Testis (tissue), 3 donors: ENCODE results near the gene INSIG2. TPM values are rescaled to one million over a fixed set of nuclear protein-coding genes. Genes with fewer than 3 reads are reported as not detected.

ENCODE experiments used
- DNase-seq: peaks from one replicate; pipeline ENCODE4 v3.0.0-alpha.2; 2019
- H3K27ac ChIP-seq, 2 donors: fragments of 200-600 bp; sonication (generic); one replicate each; pipeline ENCODE4 v1.5.1; 2019
- H3K27me3 ChIP-seq: fragments of 200-600 bp; sonication (generic); one replicate; pipeline ENCODE4 v1.5.1; 2019
- H3K36me3 ChIP-seq: fragments of 200-600 bp; sonication (generic); one replicate; pipeline ENCODE4 v1.5.1; 2017; ENCODE audit warnings: low read depth; ENCODE audit errors: missing control alignments
- H3K4me1 ChIP-seq: fragments of 200-600 bp; sonication (generic); one replicate; pipeline ENCODE4 v1.5.1; 2019
- H3K4me3 ChIP-seq, 2 donors: fragments of 200-600 bp; sonication (generic); one replicate each; pipeline ENCODE4 v1.5.1; 2017 to 2019
- H3K9me3 ChIP-seq: fragments of 200-600 bp; sonication (generic); one replicate; pipeline ENCODE4 v1.5.1; 2017
- CTCF ChIP-seq, 3 experiments: fragments of 450-650 bp in 2 of 3; fragments of 200-600 bp in 1 of 3; sonication (generic) in 1 of 3; IDR thresholded peaks; one replicate each; pipeline ENCODE4 v1.5.1; 2016 to 2019; ENCODE audit warnings: antibody characterized with exemption in 3 of 3, mild to moderate bottlenecking in 2 of 3, moderate library complexity in 1 of 3
- POLR2A ChIP-seq: fragments of 450-650 bp; IDR thresholded peaks from one replicate; pipeline ENCODE4 v1.6.1; 2017; ENCODE audit warnings: antibody characterized with exemption, mild to moderate bottlenecking, moderate library complexity
- WGBS, 2 donors: methylation state at CpG; one replicate each; pipeline ENCODE4 v1.1.5; 2018; 5-methylcytosine and 5-hydroxymethylcytosine counted together
- intact Hi-C: fragments of 100-400 bp; cut with DNase I; formaldehyde crosslinking; loops from one replicate; pipeline ENCODE4 v1.15.1; 2023; ENCODE audit warnings: low total_unique reads
- polyA plus RNA-seq: library from polyadenylated mRNA; stranded (reverse); fragments of 350-450 nt; fragmentation: Illumina TruSeq; extraction: RNeasy Lipid Tissue Mini Kit (QIAGEN cat#74804); gene quantifications from one replicate; pipeline ENCODE4 v1.2.3, GENCODE V29; 2014; ENCODE audit warnings: low read depth, low replicate concordance; ENCODE audit not compliant: insufficient read depth
- total RNA-seq, 2 donors: library from RNA; depleted of rRNA; stranded (reverse); fragments of >200 nt; gene quantifications; one replicate each; pipeline ENCODE4 v1.2.3, GENCODE V29; 2016

The INSIG2 gene
- total and polyA plus RNA-seq, 3 donors from 2014 or later = 13.9 to 18.7 (median 16.6) TPM

GRCh38 chr2:118119158-118119727, 31.0 kb downstream of the INSIG2 start:
- no peaks in the 10 kb centered on the region for H3K36me3 ChIP-seq
- intact Hi-C loops = no loop called here
- no peaks in the 10 kb centered on the region for H3K27me3 ChIP-seq
- no peak for TF ChIP-seq POLR2A
- no peak for TF ChIP-seq CTCF (IDR thresholded peaks at IDR 0.05)
- WGBS, 2 donors = 63 to 67% methylated on average over 4 of the region's 4 CpGs
- H3K27ac ChIP-seq = no peak overlapping the region
- H3K4me1 ChIP-seq = peaks cover 5% of the 10 kb centered on the region
- H3K9me3 ChIP-seq = no peaks in the 10 kb centered on the region
- H3K4me3 ChIP-seq = no peak overlapping the region
- no peak for DNase-seq

GRCh38 chr2:118119761-118120400, 31.6 kb downstream of the INSIG2 start:
- DNase-seq = no peak
- intact Hi-C loops = no loop called here
- TF ChIP-seq CTCF (IDR thresholded peaks at IDR 0.05) = no peak
- no peak for TF ChIP-seq POLR2A
- no peak overlapping the region for H3K4me3 ChIP-seq
- WGBS, 2 donors = 94% methylated on average over 8 of the region's 8 CpGs
- H3K9me3 ChIP-seq = no peaks in the 10 kb centered on the region
- H3K27ac ChIP-seq = no peak overlapping the region
- H3K4me1 ChIP-seq = peaks cover 5% of the 10 kb centered on the region
- H3K27me3 ChIP-seq = no peaks in the 10 kb centered on the region
- H3K36me3 ChIP-seq = no peaks in the 10 kb centered on the region

- intact Hi-C loops = no loop called here
- Histone ChIP-seq H3K36me3 (no peaks in the 10 kb centered on the region), H3K4me3 (no peak overlapping the region), H3K9me3 (no peaks in the 10 kb centered on the region), H3K4me1 (peaks cover 5% of the 10 kb centered on the region), H3K27me3 (no peaks in the 10 kb centered on the region), H3K27ac (no peak overlapping the region)
- no peak for DNase-seq
- 92% methylated on average over 4 of the region's 4 CpGs for WGBS, 2 donors
- TF ChIP-seq POLR2A (no peak), CTCF (IDR thresholded peaks at IDR 0.05) (no peak)
Measured at GRCh38 chr2:118120401-118120780, 32.1 kb downstream of the INSIG2 start.

- Histone ChIP-seq H3K4me1 (peaks cover 5% of the 10 kb centered on the region), H3K27me3 (no peaks in the 10 kb centered on the region), H3K27ac (no peak overlapping the region), H3K36me3 (no peaks in the 10 kb centered on the region), H3K9me3 (no peaks in the 10 kb centered on the region), H3K4me3 (no peak overlapping the region)
- DNase-seq = no peak
- TF ChIP-seq CTCF (IDR thresholded peaks at IDR 0.05) (no peak), POLR2A (no peak)
- intact Hi-C loops = no loop called here
Measured at GRCh38 chr2:118121101-118121500, 32.8 kb downstream of the INSIG2 start.

GRCh38 chr2:118121986-118122524, 33.8 kb downstream of the INSIG2 start:
- TF ChIP-seq POLR2A (no peak), CTCF (IDR thresholded peaks at IDR 0.05) (no peak)
- H3K4me1 ChIP-seq = peaks cover 5% of the 10 kb centered on the region
- no peak overlapping the region for H3K4me3 ChIP-seq
- no peaks in the 10 kb centered on the region for H3K9me3 ChIP-seq
- 58 to 80% methylated on average over 2 of the region's 2 CpGs for WGBS, 2 donors
- no peaks in the 10 kb centered on the region for H3K27me3 ChIP-seq
- no peaks in the 10 kb centered on the region for H3K36me3 ChIP-seq
- no peak overlapping the region for H3K27ac ChIP-seq
- DNase-seq = no peak
- intact Hi-C loops = no loop called here
